Nephron progenitor cell (in vitro differentiated cells): ENCODE results near the gene SHISA8.
A peak's percentile ranks its signal among the peaks of the same experiment; 100 is the strongest.
"Not testable (repeated sequence)": the region's sequence is repeated elsewhere in the genome, so short reads cannot be mapped to it uniquely, and the experiment has no call there.

ENCODE experiments used
- DNase-seq: peaks from one replicate; pipeline ENCODE4 v3.0.0; 2021
- H3K27ac Mint-ChIP-seq: 2 replicates; pipeline ENCODE4 v1.8.0; 2021; ENCODE audit warnings: mild to moderate bottlenecking, moderate library complexity, mixed read lengths
- H3K27me3 Mint-ChIP-seq: 2 replicates; pipeline ENCODE4 v1.8.0; 2021; ENCODE audit warnings: mild to moderate bottlenecking, low read depth, mixed read lengths; ENCODE audit not compliant: poor library complexity
- H3K36me3 Mint-ChIP-seq: 2 replicates; pipeline ENCODE4 v1.8.0; 2021; ENCODE audit warnings: low read depth, mixed read lengths
- H3K4me1 Mint-ChIP-seq: 2 replicates; pipeline ENCODE4 v1.8.0; 2021; ENCODE audit warnings: mixed read lengths
- H3K4me3 Mint-ChIP-seq: 2 replicates; pipeline ENCODE4 v1.8.0; 2021; ENCODE audit warnings: mild to moderate bottlenecking, moderate library complexity, mixed read lengths
- H3K9me3 Mint-ChIP-seq: 2 replicates; pipeline ENCODE4 v1.8.0; 2021; ENCODE audit warnings: mild to moderate bottlenecking, moderate library complexity, mixed read lengths
- CTCF ChIP-seq: fragments of 200-600 bp; sonication (generic); IDR thresholded peaks from 2 replicates; pipeline ENCODE4 v1.5.0; 2021; ENCODE audit warnings: antibody characterized with exemption

The SHISA8 gene

GRCh38 chr22:41951898-41952474 lies 37.1 kb upstream of the SHISA8 start, which contains the start of gene SMIM45:
Gene SMIM45, plus strand, starts transcription at chr22:41952150.
- Mint-ChIP-seq H3K9me3 (no peaks in the 10 kb centered on the region), H3K27ac (no peak within 1 kb of the TSS), H3K27me3 (no peaks in the 10 kb centered on the region), H3K4me1 (peaks cover 42% of the 10 kb centered on the region), H3K36me3 (no peaks in the 10 kb centered on the region), H3K4me3 (no peak within 1 kb of the TSS)
- DNase-seq, result no peak
- no peak for TF ChIP-seq CTCF

DNA sequence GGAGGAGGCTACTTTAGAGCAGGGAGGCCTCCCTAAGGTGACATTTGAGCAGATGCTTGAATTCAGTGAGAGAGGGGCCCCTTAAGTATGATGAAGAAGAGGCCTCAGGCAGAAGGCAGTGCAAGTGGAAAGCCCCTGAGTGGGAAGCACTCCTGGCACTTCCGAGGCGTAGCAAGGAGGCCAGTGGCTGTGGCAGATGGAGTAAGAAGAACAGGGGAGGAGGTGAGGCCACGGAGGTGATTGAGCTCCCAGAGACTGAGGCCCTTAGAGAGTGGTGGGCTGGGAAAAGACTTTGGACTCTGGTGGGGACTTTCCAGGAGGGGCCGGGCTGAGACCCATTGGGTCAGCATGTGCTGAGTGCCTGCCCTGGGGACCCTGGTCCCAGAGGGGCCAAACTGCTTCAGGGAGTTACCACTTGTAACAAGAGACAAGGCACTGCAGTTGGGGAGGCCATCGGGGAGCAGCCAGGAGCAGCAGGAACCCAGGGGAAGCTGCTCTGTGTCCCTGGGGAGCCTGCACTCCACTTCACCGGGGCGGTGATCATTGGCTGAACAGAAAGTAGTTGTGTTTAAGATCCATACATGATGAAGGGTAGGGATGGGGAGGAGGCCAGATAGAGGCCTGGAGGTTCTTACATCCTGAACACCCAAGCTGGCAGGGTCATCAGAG lies 34.6 kb upstream of the SHISA8 start:
- no peak for TF ChIP-seq CTCF
- Mint-ChIP-seq H3K4me3 (peak overlapping the region; percentile 64), H3K27ac (peak overlapping the region; percentile 82), H3K4me1 (peaks cover 54% of the 10 kb centered on the region), H3K27me3 (peaks cover 2% of the 10 kb centered on the region), H3K9me3 (no peaks in the 10 kb centered on the region), H3K36me3 (peaks cover 8% of the 10 kb centered on the region)
- DNase-seq, result no peak

DNA sequence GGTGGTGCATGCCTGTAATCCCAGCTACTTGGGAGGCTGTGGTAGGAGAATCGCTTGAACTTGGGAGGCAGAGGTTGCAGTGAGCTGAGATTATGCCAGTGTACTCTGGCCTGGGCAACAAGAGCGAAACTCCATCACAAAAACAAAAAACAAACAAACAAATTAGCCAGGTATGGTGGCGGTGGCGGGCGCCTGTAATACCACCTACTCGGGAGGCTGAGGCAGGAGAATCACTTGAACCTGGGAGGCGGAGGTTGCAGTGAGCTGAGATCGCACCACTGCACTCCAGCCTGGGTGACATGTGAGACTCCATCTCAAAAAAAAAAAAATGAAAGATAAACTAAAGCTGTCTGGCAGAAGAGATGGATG lies 34.0 kb upstream of the SHISA8 start:
- DNase-seq, H3K9me3 Mint-ChIP-seq, H3K27me3 Mint-ChIP-seq, H3K27ac Mint-ChIP-seq: not testable (repeated sequence)
- Mint-ChIP-seq H3K36me3 (peaks cover 10% of the 10 kb centered on the region), H3K4me1 (peaks cover 54% of the 10 kb centered on the region), H3K4me3 (peak overlapping the region; percentile 64)

DNA sequence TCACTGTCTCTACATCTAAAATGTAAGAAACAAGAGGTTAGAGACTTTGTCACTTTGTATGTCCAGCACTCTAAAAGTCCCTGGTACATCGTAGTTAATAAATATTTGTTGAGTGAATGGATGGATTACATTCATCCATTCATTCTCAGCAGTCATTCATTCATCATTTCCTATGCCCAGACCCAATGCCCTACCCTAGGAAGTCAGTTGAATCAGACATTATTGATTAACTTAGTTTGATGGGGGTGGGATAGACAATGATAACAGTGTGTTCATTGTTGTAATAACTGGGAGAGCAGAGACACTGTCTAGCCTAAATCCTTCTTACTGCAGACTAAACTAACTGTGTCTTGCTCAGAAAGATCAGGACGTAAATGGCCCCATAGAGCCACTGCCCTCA lies 33.3 kb upstream of the SHISA8 start:
- no peak overlapping the region for H3K4me3 Mint-ChIP-seq
- H3K9me3 Mint-ChIP-seq, result no peaks in the 10 kb centered on the region
- peaks cover 54% of the 10 kb centered on the region for H3K4me1 Mint-ChIP-seq
- H3K36me3 Mint-ChIP-seq, result peaks cover 18% of the 10 kb centered on the region
- no peak overlapping the region for H3K27ac Mint-ChIP-seq
- TF ChIP-seq CTCF, result no peak
- no peak for DNase-seq
- H3K27me3 Mint-ChIP-seq, result peaks cover 2% of the 10 kb centered on the region

DNA sequence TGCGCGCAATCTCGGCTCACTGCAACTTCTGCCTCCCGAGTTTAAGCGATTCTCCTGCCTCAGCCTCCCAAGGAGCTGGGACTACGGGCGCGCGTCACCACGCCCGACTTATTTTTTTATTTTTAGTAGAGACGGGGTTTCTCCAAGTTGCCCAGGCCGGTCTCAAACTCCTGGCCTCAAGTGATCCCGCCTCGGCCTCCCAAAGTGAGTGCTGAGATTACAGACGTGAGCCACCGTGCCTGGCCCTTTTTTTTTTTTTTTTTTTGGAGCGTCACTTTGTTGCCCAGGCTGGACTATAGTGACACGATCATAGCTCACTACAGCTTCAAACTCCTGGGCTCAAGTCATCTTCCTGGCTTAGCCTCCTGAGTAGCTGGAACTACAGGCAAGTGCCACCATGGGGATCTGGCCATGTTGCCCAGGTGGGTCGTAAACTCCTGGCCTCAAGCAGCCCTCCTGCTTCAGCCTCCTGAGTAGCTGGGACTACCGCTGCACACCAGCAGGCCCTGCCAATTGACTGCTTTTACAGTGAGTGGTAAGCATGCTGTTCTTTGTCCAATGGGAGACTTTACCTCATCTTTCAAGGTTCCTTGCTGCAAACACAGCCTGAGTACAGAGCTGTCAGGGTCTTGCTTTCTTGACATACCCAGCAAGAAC lies 32.7 kb upstream of the SHISA8 start:
- no peak for DNase-seq
- Mint-ChIP-seq H3K4me1 (peaks cover 54% of the 10 kb centered on the region), H3K4me3 (peak overlapping the region; percentile 77), H3K9me3 (no peaks in the 10 kb centered on the region), H3K27me3 (peaks cover 2% of the 10 kb centered on the region), H3K36me3 (peaks cover 22% of the 10 kb centered on the region), H3K27ac (peak overlapping the region; percentile 16)
- no peak for TF ChIP-seq CTCF

DNA sequence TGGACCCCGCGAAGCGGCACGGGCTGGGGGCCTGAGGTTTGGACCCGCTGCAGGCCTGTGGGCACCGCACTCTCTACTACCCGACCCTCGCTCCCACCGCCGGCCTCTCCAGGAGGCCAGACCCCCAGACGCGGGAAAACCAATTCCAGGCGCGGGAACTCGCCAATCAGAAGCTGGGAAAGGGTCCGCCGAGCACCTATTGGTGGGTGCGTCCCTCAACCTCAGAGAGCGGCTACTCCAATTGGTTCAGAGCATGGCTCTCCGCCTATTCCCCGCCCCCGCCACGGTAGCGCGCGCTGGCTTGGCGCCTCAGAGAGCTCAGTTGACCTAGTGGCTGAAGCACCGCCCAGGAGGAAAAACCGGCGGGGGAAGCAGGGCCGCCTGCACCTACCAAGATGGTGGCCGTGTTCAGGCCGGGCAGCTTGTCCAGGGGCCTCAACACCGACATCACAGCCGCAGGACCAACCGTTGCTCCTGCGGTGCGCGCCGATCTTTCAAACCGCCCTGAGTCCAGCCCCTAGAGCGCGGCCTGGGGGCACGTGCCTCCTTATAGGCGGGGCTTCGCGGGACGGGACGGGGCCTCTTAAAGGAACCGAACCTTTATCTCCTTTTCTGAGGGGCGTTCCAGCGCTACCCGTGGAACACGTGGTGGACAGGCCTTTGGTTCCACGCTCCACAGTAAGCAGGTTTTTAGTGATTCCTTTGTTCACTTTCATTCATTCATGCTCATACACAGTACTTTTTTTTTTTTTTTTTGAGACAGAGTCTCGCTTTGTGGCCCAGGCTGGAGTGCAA lies 32.0 kb upstream of the SHISA8 start, which contains the start of gene CENPM:
CENPM (minus strand) TSS at position 524 of the 795 bp plus-strand sequence; CDS start at position 448, 76 bp downstream.
- Mint-ChIP-seq H3K36me3 (peaks cover 25% of the 10 kb centered on the region), H3K27ac (peak within 1 kb of the TSS; percentile 83), H3K27me3 (peaks cover 2% of the 10 kb centered on the region), H3K4me3 (peak within 1 kb of the TSS; percentile 82), H3K4me1 (peaks cover 52% of the 10 kb centered on the region), H3K9me3 (no peaks in the 10 kb centered on the region)
- no peak for TF ChIP-seq CTCF
- DNase-seq, result peak; percentile 96
